GM12878 (cell line): ENCODE measurements around the gene PSG2. TPM values are rescaled to one million over a fixed set of nuclear protein-coding genes. Genes with fewer than 3 reads are reported as not detected.
"Not testable (repeated sequence)": the region's sequence is repeated elsewhere in the genome, so short reads cannot be mapped to it uniquely, and the experiment has no call there.

Source experiments
- ATAC-seq: fragments of 200-7000 bp; cut with Tn5 transposase; 3 replicates; pipeline ENCODE4 v1.9.1; 2020; ENCODE audit warnings: mild to moderate bottlenecking, moderate library complexity
- BruUV-seq: library from RNA; stranded (reverse); fragments of 400-500 nt; replicated peaks from 2 replicates; lab custom pipeline; 2021; lab: Mats Ljungman, UMichigan
- CTCF ChIA-PET: fragments of 300-600 bp; sonication (Branson Sonifier 250); formaldehyde crosslinking; extraction: SDS; loops from one replicate; lab custom pipeline; 2021; ENCODE audit warnings: inconsistent platforms; lab: Yijun Ruan, JAX
- POLR2A ChIA-PET: fragments of 350-600 bp; formaldehyde crosslinking; extraction: SDS; loops from one replicate; lab custom pipeline; 2021; ENCODE audit warnings: inconsistent platforms; lab: Charles Lee
- RAD21 ChIA-PET: fragments of 300-600 bp; sonication (Branson Sonifier 250); formaldehyde crosslinking; loops from one replicate; lab custom pipeline; 2023; ENCODE audit warnings: antibody characterized with exemption; ENCODE audit not compliant: unreplicated experiment; lab: Charles Lee
- SMC1A ChIA-PET: fragments of 300-600 bp; sonication (Branson Sonifier 250); formaldehyde crosslinking; loops from one replicate; lab custom pipeline; 2023; ENCODE audit not compliant: unreplicated experiment, uncharacterized antibody; lab: Charles Lee
- DNase-seq: peaks from one replicate; pipeline ENCODE4 v3.0.0-alpha.2; 2011; ENCODE audit warnings: low read depth, low spot score
- FAIRE-seq: peaks from 3 replicates; lab custom pipeline; 2011; peaks lifted over from hg19 to GRCh38; lab: Jason Lieb, UNC
- H2AFZ ChIP-seq: 2 replicates; pipeline ENCODE4 v1.6.0; 2011; ENCODE audit warnings: low read depth, low read length, control low read depth; ENCODE audit not compliant: control insufficient read depth
- H3K27ac ChIP-seq: 2 replicates; pipeline ENCODE4 v1.5.1; 2011; ENCODE audit warnings: control low read depth; ENCODE audit not compliant: control insufficient read depth, insufficient read depth
- H3K27me3 ChIP-seq, 2 experiments: replicated peaks in 1 of 2; 2 replicates each; pipeline versions ENCODE4 v1.6.0 to v1.6.1; 2011; ENCODE audit warnings: low read length in 1 of 2; ENCODE audit not compliant: control insufficient read depth in 2 of 2, insufficient read depth in 2 of 2
- H3K36me3 ChIP-seq, 2 experiments: 2 replicates each; pipeline ENCODE4 v1.5.1; 2011; ENCODE audit warnings: low read length in 1 of 2; ENCODE audit not compliant: control insufficient read depth in 2 of 2, insufficient read depth in 2 of 2
- H3K4me1 ChIP-seq: 2 replicates; pipeline ENCODE4 v1.6.1; 2011; ENCODE audit warnings: mild to moderate bottlenecking, low read length, moderate library complexity, mixed read lengths; ENCODE audit not compliant: control insufficient read depth, insufficient read depth
- H3K4me2 ChIP-seq: 2 replicates; pipeline ENCODE4 v1.6.0; 2011; ENCODE audit warnings: control low read depth; ENCODE audit not compliant: control insufficient read depth, insufficient read depth
- H3K4me3 ChIP-seq: fragments of 200-600 bp; sonication (generic); 2 replicates; pipeline ENCODE4 v1.5.1; 2016
- H3K79me2 ChIP-seq: 2 replicates; pipeline ENCODE4 v1.6.0; 2011; ENCODE audit warnings: low read length; ENCODE audit not compliant: control insufficient read depth, insufficient read depth
- H3K9ac ChIP-seq: 2 replicates; pipeline ENCODE4 v1.8.0; 2011; ENCODE audit warnings: low read length, control low read depth, mixed read lengths; ENCODE audit not compliant: control insufficient read depth, insufficient read depth
- H3K9me3 ChIP-seq: replicated peaks from 3 replicates; pipeline ENCODE4 v1.5.1; 2011; ENCODE audit warnings: mild to moderate bottlenecking, low read length; ENCODE audit not compliant: control insufficient read depth, insufficient read depth
- H4K20me1 ChIP-seq: 2 replicates; pipeline ENCODE4 v1.6.0; 2011; ENCODE audit not compliant: control insufficient read depth, insufficient read depth
- ASH2L ChIP-seq: fragments of 300-600, 200-600 bp; sonication (generic); IDR thresholded peaks from 2 replicates; pipeline ENCODE4 v1.6.1; 2017; ENCODE audit warnings: low read depth, mild to moderate bottlenecking, borderline replicate concordance
- EZH2 ChIP-seq: IDR thresholded peaks from 2 replicates; pipeline ENCODE4 v1.6.1; 2012; ENCODE audit warnings: low read depth, mild to moderate bottlenecking, control low read depth, inconsistent platforms, low read length, borderline replicate concordance; ENCODE audit not compliant: control insufficient read depth
- IKZF2 ChIP-seq, 2 experiments: fragments of 450-650 bp; IDR thresholded peaks; 2 replicates each; pipeline ENCODE4 v1.6.1; 2017; ENCODE audit warnings: mild to moderate bottlenecking in 2 of 2, moderate library complexity in 2 of 2
- NBN ChIP-seq: fragments of 450-650 bp; IDR thresholded peaks from 2 replicates; pipeline ENCODE4 v1.6.1; 2016
- NFXL1 ChIP-seq: fragments of 450-650 bp; IDR thresholded peaks from 2 replicates; pipeline ENCODE4 v1.6.1; 2017; ENCODE audit warnings: antibody characterized with exemption, mild to moderate bottlenecking, borderline replicate concordance
- NFYA ChIP-seq: IDR thresholded peaks from 2 replicates; pipeline ENCODE4 v1.6.1; 2011; ENCODE audit warnings: low read depth, mild to moderate bottlenecking, low read length, improper control_type of control experiment, borderline replicate concordance
- RB1 ChIP-seq: fragments of 450-650 bp; formaldehyde crosslinking; IDR thresholded peaks from 2 replicates; pipeline ENCODE4 v1.6.1; 2017; ENCODE audit warnings: mild to moderate bottlenecking, borderline replicate concordance
- REST ChIP-seq: IDR thresholded peaks from 2 replicates; pipeline ENCODE4 v1.6.1; 2012; ENCODE audit warnings: mild to moderate bottlenecking, low read depth, low read length
- SIN3A ChIP-seq: IDR thresholded peaks from 2 replicates; pipeline ENCODE4 v1.6.1; 2012; ENCODE audit warnings: low read depth, low read length, improper control_type of control experiment
- SKIL ChIP-seq: fragments of 450-650 bp; IDR thresholded peaks from 2 replicates; pipeline ENCODE4 v1.6.1; 2017; ENCODE audit warnings: mild to moderate bottlenecking, low read depth, inconsistent platforms; ENCODE audit not compliant: poor library complexity, severe bottlenecking
- TCF7 ChIP-seq: IDR thresholded peaks from 2 replicates; pipeline ENCODE4 v1.6.1; 2014; ENCODE audit warnings: antibody characterized with exemption, borderline replicate concordance
- YBX1 ChIP-seq: fragments of 450-650 bp; IDR thresholded peaks from 2 replicates; pipeline ENCODE4 v1.6.1; 2016; ENCODE audit warnings: antibody characterized with exemption
- YY1 ChIP-seq: IDR thresholded peaks from 2 replicates; pipeline ENCODE4 v1.6.1; 2011; ENCODE audit warnings: low read depth, mild to moderate bottlenecking, low read length
- ZNF274 ChIP-seq: IDR thresholded peaks from one replicate; pipeline ENCODE4 v1.8.0; 2011; ENCODE audit not compliant: insufficient read length, insufficient read depth
- WGBS: methylation state at CpG from one replicate; pipeline ENCODE4 v1.1.6; 2016; ENCODE audit warnings: low lambda C conversion rate; ENCODE audit not compliant: insufficient replicate concordance, insufficient coverage; ENCODE audit errors: missing lambda C conversion rate; 5-methylcytosine and 5-hydroxymethylcytosine counted together
- in situ Hi-C: fragments of 300-500 bp; cut with MboI; formaldehyde crosslinking; loops from 9 replicates; pipeline ENCODE4 v1.14.3; 2018; ENCODE audit warnings: mixed read lengths
- intact Hi-C: fragments of 100-400 bp; cut with micrococcal nuclease; formaldehyde crosslinking; loops from one replicate; pipeline ENCODE4 v1.14.2; 2022; ENCODE audit not compliant: unreplicated experiment
- polyA plus RNA-seq, 11 experiments: library from polyadenylated mRNA; depleted of rRNA in 4 of 11; unstranded in 6 of 11; stranded (reverse) in 5 of 11; fragments of >200 nt; fragmentation: Nextera tagmentation in 4 of 11; fragmentation: Illumina TruSeq in 1 of 11; extraction: Ambion mirVana in 4 of 11; extraction: Trizol in 1 of 11; gene quantifications; 1 replicate in 1 of 11; 2 replicates in 10 of 11; pipeline versions ENCODE4 v1.2.1 to v1.2.3, GENCODE V29; 2011 to 2016; ENCODE audit warnings: inconsistent platforms in 2 of 11, missing spikeins in 2 of 11, low read depth in 1 of 11
- total RNA-seq, 4 experiments: library from RNA; depleted of rRNA in 3 of 4; stranded (reverse); fragments of >200 nt in 3 of 4; fragmentation: Illumina TruSeq in 1 of 4; extraction: Trizol in 1 of 4; gene quantifications; 2 replicates each; pipeline versions ENCODE4 v1.2.1 to v1.2.3, GENCODE V29; 2013 to 2021

PSG2 gene
- total and polyA plus RNA-seq, 10 of the 15 experiments (the other 5 are each of a cell fraction or from before 2014, with no cell fraction given) = not detected

- no peak overlapping the region for H2AFZ ChIP-seq
- ChIA-PET SMC1A (no interaction called here), CTCF (no interaction called here), POLR2A (no interaction called here), RAD21 (no interaction called here)
- ATAC-seq (no peak), DNase-seq (no peak), FAIRE-seq (no peak)
- H3K4me1 ChIP-seq = no peaks in the 10 kb centered on the region
- H3K4me3 ChIP-seq = no peak overlapping the region
- in situ Hi-C loops (no loop called here), intact Hi-C loops (no loop called here)
- WGBS = 42% methylated on average over 4 of the region's 4 CpGs
- no peak overlapping the region for H3K9ac ChIP-seq
- H3K36me3 ChIP-seq = no peaks in the 10 kb centered on the region
- H3K79me2 ChIP-seq = no peaks in the 10 kb centered on the region
- no peak overlapping the region for H3K27ac ChIP-seq
- no peaks in the 10 kb centered on the region for H3K27me3 ChIP-seq
- BruUV-seq = no TSS peak
- H4K20me1 ChIP-seq = no peaks in the 10 kb centered on the region
- H3K9me3 ChIP-seq = no peaks in the 10 kb centered on the region
- TF ChIP-seq ZNF274 = no peak
- TF ChIP-seq YBX1 = no peak
- TF ChIP-seq IKZF2 (IDR thresholded peaks at IDR 0.05) = no peak
- no peak for TF ChIP-seq NFXL1
- no peak for TF ChIP-seq SKIL
- no peak for TF ChIP-seq EZH2
- no peak for TF ChIP-seq NBN
- no peak for TF ChIP-seq RB1
- TF ChIP-seq REST = no peak
- TF ChIP-seq NFYA = no peak
- TF ChIP-seq SIN3A = no peak
- no peak for TF ChIP-seq TCF7
- TF ChIP-seq YY1 = no peak
- no peak for TF ChIP-seq ASH2L
- H3K4me2 ChIP-seq = no peak overlapping the region
These were observed 4.2 kb downstream of the PSG2 start for GRCh38 chr19:43078311-43078710.

- WGBS = 14% methylated on average over 4 of the region's 4 CpGs
- ATAC-seq, SMC1A ChIA-PET, BruUV-seq, POLR2A ChIA-PET, CTCF ChIA-PET, H3K4me3 ChIP-seq, H3K27ac ChIP-seq, intact Hi-C loops, FAIRE-seq, H3K4me2 ChIP-seq, DNase-seq, H3K27me3 ChIP-seq, H3K36me3 ChIP-seq, H2AFZ ChIP-seq, H3K79me2 ChIP-seq, H3K4me1 ChIP-seq, H3K9ac ChIP-seq, in situ Hi-C loops, H4K20me1 ChIP-seq, RAD21 ChIA-PET, H3K9me3 ChIP-seq: not testable (repeated sequence)
These were observed 4.6 kb downstream of the PSG2 start for GRCh38 chr19:43077881-43078280.
